NT2/D1 (cell line): Measurements from ENCODE around the gene GPR83.

Source experiments
- DNase-seq: peaks from one replicate; pipeline ENCODE4 v3.0.0-alpha.2; 2011; ENCODE audit warnings: low read depth, low spot score
- H3K27me3 ChIP-seq: 2 replicates; pipeline ENCODE4 v1.6.0; 2011; ENCODE audit warnings: mild to moderate bottlenecking; ENCODE audit not compliant: insufficient read length, insufficient read depth
- H3K36me3 ChIP-seq: 2 replicates; pipeline ENCODE4 v1.6.1; 2011; ENCODE audit warnings: mild to moderate bottlenecking, low read length, mixed read lengths; ENCODE audit not compliant: insufficient read depth, insufficient read length
- H3K4me1 ChIP-seq: 2 replicates; pipeline ENCODE4 v1.5.1; 2011; ENCODE audit not compliant: insufficient read depth, insufficient read length
- H3K4me3 ChIP-seq: 2 replicates; pipeline ENCODE4 v1.5.1; 2011; ENCODE audit warnings: low read depth; ENCODE audit not compliant: insufficient read length
- H3K9ac ChIP-seq: 2 replicates; pipeline ENCODE4 v1.6.0; 2011; ENCODE audit warnings: low read depth; ENCODE audit not compliant: insufficient read length
- H3K9me3 ChIP-seq: 2 replicates; pipeline ENCODE4 v1.5.1; 2011; ENCODE audit warnings: mild to moderate bottlenecking, low read length; ENCODE audit not compliant: insufficient read depth
- SUZ12 ChIP-seq: IDR thresholded peaks from 2 replicates; pipeline ENCODE4 v1.6.1; 2011; ENCODE audit not compliant: insufficient read length, insufficient read depth; ENCODE audit errors: extremely low read depth
- YY1 ChIP-seq: IDR thresholded peaks from 2 replicates; pipeline ENCODE4 v1.6.1; 2011; ENCODE audit not compliant: insufficient read length, insufficient read depth
- ZNF274 ChIP-seq: IDR thresholded peaks from 2 replicates; pipeline ENCODE4 v1.6.1; 2011; ENCODE audit warnings: mild to moderate bottlenecking, low read depth, low read length

The GPR83 gene

DNA sequence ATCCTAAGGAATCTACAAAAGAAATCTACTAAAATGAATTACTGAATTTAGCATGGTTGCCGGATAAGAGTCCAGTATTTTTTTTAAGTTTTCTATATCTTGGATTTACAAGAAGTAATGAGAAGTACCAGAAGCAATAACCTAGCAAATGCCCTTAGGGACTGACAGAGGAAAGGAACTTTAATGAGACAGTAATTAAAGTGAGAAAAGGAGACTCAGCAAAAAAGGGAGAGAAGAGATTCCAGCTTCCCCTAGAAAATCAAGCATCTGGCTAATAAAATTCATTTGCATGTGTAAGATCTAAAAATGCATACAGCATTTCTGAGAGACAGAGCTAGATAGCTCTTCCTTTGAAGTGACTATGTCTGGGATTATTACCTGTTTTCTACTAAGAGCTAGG is 57.7 kb downstream of the GPR83 start:
- Histone ChIP-seq H3K9me3 (no peaks in the 10 kb centered on the region; the same call in 1 of the 2 replicates), H3K27me3 (no peaks in the 10 kb centered on the region), H3K4me1 (no peaks in the 10 kb centered on the region), H3K4me3 (no peak overlapping the region), H3K36me3 (no peaks in the 10 kb centered on the region), H3K9ac (no peak overlapping the region)
- TF ChIP-seq SUZ12 (no peak), ZNF274 (no peak), YY1 (no peak)
- no peak for DNase-seq

DNA sequence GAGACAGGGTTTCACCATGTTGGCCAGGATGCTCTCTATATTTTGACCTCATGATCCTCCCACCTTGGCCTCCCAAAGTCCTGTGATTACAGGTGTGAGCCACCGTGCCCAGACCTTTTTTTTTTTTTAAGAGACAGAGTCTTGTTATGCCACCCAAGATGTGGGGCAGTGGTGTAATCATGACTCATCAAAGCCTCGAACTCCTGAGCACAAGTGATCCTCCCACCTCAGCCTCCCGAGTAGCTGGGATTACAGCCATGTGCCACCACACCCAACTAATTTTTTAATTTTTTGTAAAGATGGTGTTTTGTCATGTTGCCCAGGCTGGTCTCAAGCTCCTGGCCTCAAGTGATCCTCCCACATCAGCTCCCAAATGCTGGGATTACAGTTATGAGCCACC is 59.0 kb downstream of the GPR83 start:
- no peaks in the 10 kb centered on the region for H3K4me1 ChIP-seq
- TF ChIP-seq ZNF274: no peak
- TF ChIP-seq SUZ12: no peak
- no peak for TF ChIP-seq YY1
- no peak for DNase-seq
- H3K27me3 ChIP-seq: no peaks in the 10 kb centered on the region
- H3K4me3 ChIP-seq: no peak overlapping the region
- H3K9ac ChIP-seq: no peak overlapping the region
- H3K9me3 ChIP-seq: no peaks in the 10 kb centered on the region; the same call in 1 of the 2 replicates
- H3K36me3 ChIP-seq: no peaks in the 10 kb centered on the region

DNA sequence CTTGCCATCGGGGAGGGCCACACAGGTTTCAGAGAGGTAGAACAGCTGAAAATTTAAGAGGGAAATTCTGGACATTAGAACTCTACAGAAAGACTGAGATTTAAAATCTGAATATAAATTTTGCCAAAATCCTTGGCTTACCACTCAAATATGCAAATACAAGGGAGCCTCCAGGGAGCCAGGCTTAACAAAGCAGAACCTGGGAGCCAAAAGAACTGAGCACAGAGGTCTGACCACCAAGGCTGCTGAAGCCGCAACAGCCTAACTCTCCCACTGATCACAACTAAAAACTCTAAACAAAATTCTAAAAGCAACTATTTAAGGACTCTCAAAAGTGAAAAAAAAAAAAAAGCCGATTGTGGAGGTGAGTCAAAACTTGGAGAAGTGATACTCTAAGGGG is 62.6 kb downstream of the GPR83 start:
- Histone ChIP-seq H3K9ac (no peak overlapping the region), H3K36me3 (no peaks in the 10 kb centered on the region), H3K27me3 (no peaks in the 10 kb centered on the region), H3K4me3 (no peak overlapping the region), H3K9me3 (no peaks in the 10 kb centered on the region), H3K4me1 (no peaks in the 10 kb centered on the region)
- DNase-seq: no peak
- no peak for TF ChIP-seq SUZ12
- TF ChIP-seq YY1: no peak
- TF ChIP-seq ZNF274: no peak

GRCh38 chr11:94336033-94336432 is 65.2 kb downstream of the GPR83 start:
- Histone ChIP-seq H3K36me3 (no peaks in the 10 kb centered on the region), H3K4me3 (no peak overlapping the region), H3K27me3 (no peaks in the 10 kb centered on the region), H3K9me3 (no peaks in the 10 kb centered on the region), H3K9ac (no peak overlapping the region), H3K4me1 (no peaks in the 10 kb centered on the region)
- DNase-seq: no peak
- no peak for TF ChIP-seq SUZ12
- no peak for TF ChIP-seq YY1
- no peak for TF ChIP-seq ZNF274

GRCh38 chr11:94332814-94333213 is 68.4 kb downstream of the GPR83 start:
- H3K36me3 ChIP-seq: no peaks in the 10 kb centered on the region
- TF ChIP-seq YY1 (no peak), ZNF274 (no peak), SUZ12 (no peak)
- DNase-seq: no peak

GRCh38 chr11:94330789-94331188 is 70.4 kb downstream of the GPR83 start:
- no peak for DNase-seq
- no peak overlapping the region for H3K9ac ChIP-seq
- no peaks in the 10 kb centered on the region for H3K36me3 ChIP-seq
- H3K9me3 ChIP-seq: no peaks in the 10 kb centered on the region
- H3K27me3 ChIP-seq: no peaks in the 10 kb centered on the region
- H3K4me3 ChIP-seq: no peak overlapping the region
- no peak for TF ChIP-seq YY1
- no peak for TF ChIP-seq ZNF274
- no peak for TF ChIP-seq SUZ12
- no peaks in the 10 kb centered on the region for H3K4me1 ChIP-seq

More at GRCh38 chr11:94332814-94333213, 68.4 kb downstream of the GPR83 start:
- Histone ChIP-seq H3K4me1 (no peaks in the 10 kb centered on the region), H3K9ac (no peak overlapping the region), H3K27me3 (no peaks in the 10 kb centered on the region), H3K4me3 (no peak overlapping the region), H3K9me3 (no peaks in the 10 kb centered on the region)

DNA sequence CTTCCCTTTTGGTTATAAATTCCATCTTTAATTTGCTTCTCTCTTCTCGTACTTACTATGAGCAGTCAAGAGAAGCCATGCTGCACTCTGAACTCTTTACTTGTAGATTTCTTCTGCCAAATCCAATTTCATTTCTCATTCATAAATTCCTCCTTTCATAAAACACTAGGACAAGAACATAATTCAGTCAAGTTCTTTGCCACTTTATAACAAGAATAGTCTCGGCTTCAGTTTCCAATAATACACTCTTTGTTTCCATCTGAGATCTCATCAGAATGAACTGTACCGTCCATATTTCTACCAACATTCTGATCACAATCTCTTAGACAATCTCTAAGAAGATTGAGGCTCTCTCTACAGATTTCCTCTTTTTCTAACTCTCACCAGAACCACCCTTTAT is 71.7 kb downstream of the GPR83 start:
- TF ChIP-seq SUZ12 (no peak), ZNF274 (no peak), YY1 (no peak)
- no peak overlapping the region for H3K4me3 ChIP-seq
- DNase-seq: no peak
- H3K36me3 ChIP-seq: no peaks in the 10 kb centered on the region
- no peaks in the 10 kb centered on the region for H3K27me3 ChIP-seq
- H3K9ac ChIP-seq: no peak overlapping the region
- no peaks in the 10 kb centered on the region for H3K9me3 ChIP-seq
- H3K4me1 ChIP-seq: no peaks in the 10 kb centered on the region

DNA sequence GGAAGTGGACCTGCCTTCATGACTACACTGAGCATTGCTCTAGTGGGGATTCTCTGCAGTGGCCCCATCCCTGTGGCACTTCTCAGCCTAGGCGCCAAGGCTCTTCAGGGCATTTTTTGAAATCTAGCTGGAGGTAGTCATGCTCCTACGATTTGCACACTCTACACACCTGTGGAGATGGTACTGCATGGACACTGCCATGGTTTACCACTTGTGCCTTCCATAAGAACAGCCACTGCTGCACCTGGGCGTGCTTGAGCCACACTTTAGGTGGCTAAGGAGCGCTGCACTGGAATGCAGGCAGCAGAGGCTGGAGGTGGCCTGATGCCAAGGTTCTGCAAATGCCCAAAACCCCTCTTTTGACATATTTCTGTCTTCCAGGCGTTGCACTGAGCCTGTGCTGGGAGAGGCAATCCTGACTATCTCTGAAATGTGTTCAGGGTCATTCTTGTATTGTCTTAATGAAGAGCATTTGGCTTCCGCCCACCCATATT is 72.6 kb downstream of the GPR83 start:
- no peak for TF ChIP-seq YY1
- TF ChIP-seq ZNF274: no peak
- no peak for TF ChIP-seq SUZ12
- no peak overlapping the region for H3K4me3 ChIP-seq
- no peaks in the 10 kb centered on the region for H3K9me3 ChIP-seq
- H3K4me1 ChIP-seq: no peaks in the 10 kb centered on the region
- no peaks in the 10 kb centered on the region for H3K27me3 ChIP-seq
- H3K9ac ChIP-seq: no peak overlapping the region
- DNase-seq: no peak
- no peaks in the 10 kb centered on the region for H3K36me3 ChIP-seq
